Left colon (tissue), 2 donors: ENCODE data around the gene P4HA1. TPM values are rescaled to one million over a fixed set of nuclear protein-coding genes. Genes with fewer than 3 reads are reported as not detected.
A peak's percentile ranks its signal among the peaks of the same experiment; 100 is the strongest.
"Not testable (repeated sequence)": the region's sequence is repeated elsewhere in the genome, so short reads cannot be mapped to it uniquely, and the experiment has no call there.

Experiments
- ATAC-seq: fragments of 200-7000 bp; cut with Tn5 transposase; one replicate; pipeline ENCODE4 v1.9.1; 2020; ENCODE audit warnings: mild to moderate bottlenecking, moderate library complexity
- DNase-seq, 2 donors: peaks; one replicate each; pipeline ENCODE4 v3.0.0-alpha.2; 2020
- intact Hi-C, 2 donors: fragments of 100-400 bp; cut with DNase I in 1 of 2; cut with micrococcal nuclease in 1 of 2; formaldehyde crosslinking; loops; one replicate each; pipeline versions ENCODE4 v1.11.2 to v1.14.0; 2022; cut with DNase I, micrococcal nuclease
- long read RNA-seq: library from polyadenylated mRNA; unstranded; transcript quantifications from one replicate; pipeline ENCODE4 v2.0.0, GENCODE V29; 2021
- total RNA-seq, 2 donors: library from RNA; stranded (reverse); fragmentation: NEBNext Ultra II Directional; extraction: Animal tissue kit (Norgen Biotek cat#: 25700); gene quantifications; one replicate each; pipeline ENCODE4 v1.2.1, GENCODE V29; 2021
- donor health status: DM: no; HTN: no; CAD: no.
- donor health status: DM: yes; HTN: yes; CAD: no.

The P4HA1 gene
- total RNA-seq = 10 to 100 TPM; 14.1 to 33.3 TPM
- long read RNA-seq, transcript P4HA1-203 (15 exons, 2,727 nt) = major isoform, 7 of 20 reads
- long read RNA-seq, transcript P4HA1-202 (15 exons, 2,727 nt) = major isoform, 7 of 20 reads
- long read RNA-seq, partial matches to known transcripts = 3 of 20 reads
- long read RNA-seq, other reads (novel, unspliced or antisense) = 3 of 20 reads

- intact Hi-C loops = no loop called here
- peak; percentile 98 for DNase-seq
- ATAC-seq = peak; percentile 92
Measured at GRCh38 chr10:73096449-73097304, at the start of gene P4HA1. Gene P4HA1, minus strand, starts transcription at chr10:73096866. Its CDS starts 21,983 bp downstream, at chr10:73074883.

GRCh38 chr10:73141603-73142002, 44.9 kb upstream of the P4HA1 start:
- DNase-seq = no peak
- ATAC-seq = no peak
- intact Hi-C loops = no loop called here

DNA sequence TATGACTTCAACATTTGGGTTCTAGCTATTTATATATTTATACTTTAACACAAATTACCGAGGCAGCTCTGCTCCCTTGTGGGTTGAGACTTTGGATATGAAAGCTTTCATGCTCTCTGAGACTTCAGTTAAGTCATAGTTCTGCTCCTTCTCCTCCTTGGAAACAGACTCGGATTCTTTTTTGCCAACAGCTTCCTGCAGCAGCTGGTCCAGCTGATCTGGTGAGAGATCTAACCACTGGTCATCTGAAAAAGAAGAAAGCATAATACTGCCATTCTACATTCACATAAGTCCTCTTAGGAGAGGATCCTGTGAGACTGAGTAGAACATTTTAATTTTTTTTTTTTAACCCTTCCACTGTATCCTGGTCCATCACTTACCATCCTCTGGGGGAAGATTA, 42.6 kb upstream of the P4HA1 start:
- no peak for DNase-seq
- ATAC-seq = no peak
- intact Hi-C loops = no loop called here

DNA sequence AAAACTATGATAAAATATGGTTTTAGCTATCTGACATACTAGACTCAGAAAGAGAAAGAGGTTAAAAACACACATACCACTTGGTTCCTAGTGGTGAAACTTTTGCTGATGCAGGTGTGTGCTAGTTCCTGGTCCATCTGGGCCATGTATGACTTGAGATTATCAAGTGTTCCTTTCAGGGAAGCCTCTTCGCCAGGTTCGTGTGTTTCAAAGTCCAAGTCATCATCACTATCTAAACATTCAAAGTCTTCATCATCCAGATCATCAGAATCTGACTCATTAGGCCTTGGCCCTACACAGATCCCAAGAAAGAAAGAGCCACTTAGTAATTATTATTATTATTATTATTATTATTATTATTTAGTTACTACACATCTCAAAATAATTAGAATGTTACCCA, 40.0 kb upstream of the P4HA1 start:
- ATAC-seq (peak; percentile 52), DNase-seq (no peak)
- intact Hi-C loops = no loop called here

DNA sequence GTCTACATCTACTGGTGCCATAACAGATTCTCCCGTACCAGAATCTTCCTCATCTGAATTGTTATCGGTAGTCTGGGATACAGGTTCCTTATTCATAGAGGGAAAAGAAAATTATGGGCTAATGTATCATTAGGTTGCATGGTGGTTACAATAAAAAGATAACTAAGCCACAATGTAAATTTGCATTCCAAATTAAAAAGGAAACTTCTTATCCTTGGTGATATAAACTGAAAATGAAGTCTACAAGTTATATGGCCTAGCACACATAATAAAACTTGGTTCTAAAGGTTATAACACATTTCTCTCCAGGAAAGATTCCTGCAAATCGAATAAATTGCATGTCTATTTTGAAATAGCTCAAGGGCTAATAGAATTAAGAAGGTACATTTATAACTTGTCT, 38.1 kb upstream of the P4HA1 start:
- intact Hi-C loops = no loop called here
- peak; percentile 91 for ATAC-seq

DNA sequence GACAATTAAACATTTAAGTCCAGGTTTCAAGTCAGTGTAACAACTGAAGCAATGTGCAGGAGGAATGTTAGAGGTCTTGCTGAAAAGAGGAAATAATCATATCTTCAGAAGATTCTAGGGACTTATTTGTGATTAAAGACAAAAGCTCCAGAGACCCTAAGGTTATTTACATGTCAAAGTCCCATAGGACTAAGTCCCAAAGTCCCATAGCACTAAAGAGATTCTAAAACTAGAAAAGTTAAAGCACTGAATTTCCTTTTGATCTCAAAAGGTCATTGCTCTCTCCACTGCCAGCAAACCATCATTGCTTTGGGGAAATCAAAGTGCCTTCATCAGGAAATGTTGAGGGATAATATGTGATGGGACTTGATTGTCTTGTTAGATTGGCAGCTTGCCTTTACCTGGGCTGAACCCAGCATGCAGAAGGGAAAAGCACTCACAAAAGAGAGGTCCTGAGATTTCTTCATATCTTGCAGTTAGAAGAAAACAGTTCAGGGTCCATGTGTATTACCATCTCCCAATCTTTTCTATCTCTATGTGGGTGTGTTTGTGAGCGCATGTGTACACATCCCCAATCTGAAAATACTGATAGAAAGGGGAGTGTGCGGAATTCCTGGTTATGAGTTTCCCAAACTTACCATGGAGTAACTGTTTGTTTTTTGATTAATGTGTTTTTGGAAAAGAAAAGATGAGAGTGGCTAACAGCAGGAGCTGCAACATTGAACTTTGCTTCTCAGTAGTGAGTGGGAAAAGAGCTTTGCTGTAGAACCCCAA, 35.4 kb upstream of the P4HA1 start:
- no peak for DNase-seq
- ATAC-seq = no peak
- intact Hi-C loops = no loop called here

More for the DNA sequence above, 38.1 kb upstream of the P4HA1 start:
- DNase-seq = no peak

- ATAC-seq (no peak), DNase-seq (no peak)
- intact Hi-C loops = no loop called here
Measured at GRCh38 chr10:73131301-73131700, 34.6 kb upstream of the P4HA1 start.

DNA sequence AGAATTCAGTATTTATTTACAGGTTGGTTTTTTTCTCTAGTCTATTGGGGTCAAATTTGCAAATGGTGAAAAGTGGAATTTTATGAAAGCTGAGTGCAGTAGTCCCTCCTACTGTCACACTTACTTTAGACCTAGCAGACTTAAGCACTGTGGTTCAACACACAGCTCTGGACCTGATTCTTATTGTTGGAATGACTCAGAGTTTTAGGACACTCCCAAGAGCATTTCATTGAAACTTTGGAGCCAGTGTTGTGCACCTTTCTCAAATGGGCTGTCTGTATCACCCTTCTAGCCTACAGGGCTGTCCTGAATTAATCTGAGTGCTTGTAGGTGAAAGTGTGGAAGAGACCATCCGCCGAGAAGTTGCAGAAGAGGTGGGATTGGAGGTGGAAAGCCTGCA, 29.7 kb upstream of the P4HA1 start:
- intact Hi-C loops = no loop called here
- no peak for DNase-seq
- no peak for ATAC-seq

- ATAC-seq (no peak), DNase-seq (no peak)
- intact Hi-C loops = no loop called here
Measured at GRCh38 chr10:73119952-73120351, 23.3 kb upstream of the P4HA1 start.

GRCh38 chr10:73119457-73119856, 22.8 kb upstream of the P4HA1 start:
- no peak for DNase-seq
- intact Hi-C loops = no loop called here
- ATAC-seq = no peak

DNA sequence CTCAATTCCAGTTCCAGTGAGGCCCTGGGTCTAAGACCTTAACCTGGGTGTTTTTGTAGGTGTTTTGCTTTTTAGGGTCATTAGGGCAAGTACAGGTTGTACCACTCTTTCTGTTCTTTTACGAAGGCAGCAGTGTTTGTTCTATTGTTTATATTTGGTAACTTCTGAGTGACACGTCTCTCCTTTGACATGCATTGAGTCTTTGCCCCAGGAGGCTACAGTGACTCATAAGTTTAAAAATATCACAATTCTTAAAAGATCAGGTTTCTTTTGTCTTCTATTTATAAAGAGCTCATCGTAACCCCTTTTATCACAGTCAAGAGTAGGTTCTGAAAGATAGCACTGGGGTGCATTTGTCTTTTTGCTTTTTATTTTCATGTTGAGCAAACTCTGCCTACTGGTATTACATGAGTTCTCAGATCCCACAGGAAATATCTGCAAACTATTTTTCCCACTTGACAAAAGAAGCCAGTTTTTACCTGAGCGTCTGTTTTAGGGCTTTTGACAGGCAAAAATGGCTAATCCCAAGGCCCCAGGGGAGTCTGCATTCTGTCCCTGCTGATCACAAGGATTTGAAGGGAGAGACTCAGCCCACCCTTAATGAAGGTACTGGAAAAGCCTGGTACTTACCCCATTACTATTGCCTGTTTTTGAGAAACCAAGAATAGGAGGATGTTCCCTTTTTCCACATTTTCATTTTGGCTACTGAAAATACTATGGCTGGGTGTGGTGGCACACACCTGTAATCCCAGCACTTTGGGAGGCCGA, 21.5 kb upstream of the P4HA1 start:
- DNase-seq (no peak), ATAC-seq (no peak)
- intact Hi-C loops = no loop called here

GRCh38 chr10:73116017-73116416, 19.4 kb upstream of the P4HA1 start:
- no peak for ATAC-seq
- DNase-seq = no peak
- intact Hi-C loops = no loop called here

DNA sequence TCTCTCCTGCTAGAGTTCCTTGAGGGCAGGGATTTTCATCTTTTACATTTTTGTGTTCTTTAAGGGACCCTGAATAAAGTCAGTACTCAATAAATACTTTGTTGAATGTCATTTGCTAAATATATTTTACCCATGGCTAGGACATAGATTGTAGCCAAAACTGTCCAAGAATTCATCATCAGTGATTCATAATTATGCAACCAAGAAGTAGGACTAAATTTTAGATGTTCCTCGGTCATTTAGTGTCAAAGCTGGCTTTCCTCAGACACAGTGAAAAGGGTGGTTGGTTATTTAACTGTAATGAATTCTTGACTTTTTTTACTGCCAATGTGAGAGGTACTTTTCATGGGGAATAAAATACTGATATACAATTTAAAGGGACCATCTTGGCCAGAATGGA, 16.9 kb upstream of the P4HA1 start:
- no peak for DNase-seq
- ATAC-seq = no peak
- intact Hi-C loops = no loop called here

DNA sequence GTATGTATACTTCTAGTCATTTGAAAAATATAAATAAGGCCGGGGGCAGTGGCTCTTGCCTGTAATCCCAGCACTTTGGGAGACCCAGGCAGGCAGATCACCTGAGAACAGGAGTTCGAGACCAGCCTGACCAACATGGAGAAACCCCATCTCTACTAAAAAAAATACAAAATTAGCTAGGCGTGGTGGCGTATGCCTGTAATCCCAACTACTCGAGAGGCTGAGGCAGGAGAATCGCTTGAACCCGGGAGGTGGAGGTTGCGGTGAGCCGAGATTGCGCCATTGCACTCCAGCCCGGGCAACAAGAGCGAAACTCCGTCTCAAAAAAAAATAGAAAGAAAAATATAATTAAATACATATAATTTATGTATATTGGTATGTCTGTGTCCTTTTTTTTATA, 15.4 kb upstream of the P4HA1 start:
- ATAC-seq, intact Hi-C loops, DNase-seq: not testable (repeated sequence)

GRCh38 chr10:73110345-73110849, 13.7 kb upstream of the P4HA1 start, which contains the start of gene NUDT13:
Gene NUDT13, plus strand, starts transcription at chr10:73110455. Its CDS starts 3,911 bp downstream, at chr10:73114366.
- intact Hi-C loops = no loop called here
- DNase-seq = peak; percentile 58 to 73
- ATAC-seq = peak; percentile 98

DNA sequence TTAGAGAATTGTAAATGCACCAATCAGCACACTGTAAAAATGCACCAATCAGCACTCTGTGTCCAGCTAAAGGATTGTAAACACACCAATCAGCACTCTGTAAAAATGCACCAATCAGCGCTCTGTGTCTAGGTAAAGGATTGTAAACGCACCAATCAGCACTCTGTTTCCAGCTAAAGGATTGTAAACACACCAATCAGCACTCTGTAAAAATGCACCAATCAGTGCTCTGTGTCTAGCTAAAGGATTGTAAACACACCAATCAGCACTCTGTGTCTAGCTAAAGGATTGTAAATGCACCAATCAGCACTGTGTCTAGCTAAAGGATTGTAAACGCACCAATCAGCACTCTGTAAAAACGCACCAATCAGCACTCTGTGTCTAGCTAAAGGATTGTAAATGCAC, 12.6 kb upstream of the P4HA1 start:
- intact Hi-C loops, DNase-seq, ATAC-seq: not testable (repeated sequence)

- DNase-seq (no peak), ATAC-seq (no peak)
- intact Hi-C loops = no loop called here
Measured at GRCh38 chr10:73106301-73106700, 9.6 kb upstream of the P4HA1 start.

DNA sequence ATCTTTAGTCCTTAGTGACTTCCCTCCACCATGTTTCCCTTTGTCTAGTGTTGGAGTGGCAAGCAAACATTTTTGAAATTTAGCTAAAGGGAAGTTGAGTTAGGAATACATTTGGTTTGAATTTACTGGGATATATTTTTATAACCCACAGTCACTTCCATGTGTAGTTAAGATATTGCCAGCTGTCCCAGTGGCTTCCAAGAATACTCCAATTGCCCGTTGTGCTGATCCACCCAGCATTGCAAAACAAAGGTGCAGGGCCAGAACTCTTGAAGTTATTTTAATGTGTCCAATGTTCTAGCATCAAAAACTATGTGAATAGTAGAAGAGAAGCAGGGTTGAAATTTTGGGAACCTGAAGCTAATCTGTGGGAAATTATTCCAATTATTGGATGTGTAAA, 2.5 kb upstream of the P4HA1 start:
- no peak for ATAC-seq

GRCh38 chr10:73097305-73097670, 622 bp upstream of the P4HA1 start:
- ATAC-seq (no peak), DNase-seq (no peak)
- intact Hi-C loops = no loop called here

More for the DNA sequence above, 2.5 kb upstream of the P4HA1 start:
- DNase-seq = no peak
- intact Hi-C loops = no loop called here
